DMS 273 treated with DMSO at 0.1 percent for 48 hours (cell line): Measurements from ENCODE around the gene PPIB.

ENCODE experiments used
- DNase-seq: peaks from one replicate; lab custom pipeline; 2025; lab: John Stamatoyannopoulos, UW

PPIB gene

DNA sequence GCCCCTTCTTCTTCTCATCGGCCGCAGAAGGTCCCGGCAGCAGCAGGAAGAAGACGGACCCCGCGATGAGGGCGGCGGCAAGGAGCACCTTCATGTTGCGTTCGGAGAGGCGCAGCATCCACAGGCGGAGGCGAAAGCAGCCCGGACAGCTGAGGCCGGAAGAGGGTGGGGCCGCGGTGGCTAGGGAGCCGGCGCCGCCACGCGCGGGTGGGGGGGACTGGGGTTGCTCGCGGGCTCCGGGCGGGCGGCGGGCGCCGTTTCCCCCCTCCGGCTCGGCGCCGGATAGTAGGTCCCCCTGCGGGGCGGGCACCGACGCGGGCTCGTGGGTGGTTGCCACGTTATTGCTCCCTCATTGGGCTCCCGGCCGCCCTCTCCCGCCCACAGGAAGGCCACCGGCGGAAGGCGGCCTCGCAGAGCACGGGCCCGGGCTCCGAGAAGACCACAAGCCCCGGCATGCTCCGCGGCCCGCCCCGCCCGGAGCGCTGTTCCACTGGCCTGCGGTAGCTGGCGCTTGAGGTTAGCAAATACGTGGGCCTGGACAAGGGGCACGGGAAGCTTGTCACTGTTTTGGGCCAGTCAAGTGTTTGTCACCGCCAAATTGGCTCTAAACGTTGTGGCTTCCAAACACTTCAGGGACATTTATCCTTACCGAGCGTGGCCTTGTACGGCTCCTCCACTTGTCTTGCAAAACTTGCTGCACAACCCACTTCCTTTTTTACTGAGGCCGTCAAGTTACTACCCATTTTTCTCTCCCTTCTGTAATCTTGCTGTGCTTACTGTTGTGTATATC lies at the start of gene PPIB:
Gene PPIB (minus strand): TSS at position 154 of the 790 bp plus-strand sequence. CDS start 36 bp downstream, at position 118.
- peak; percentile 86 for DNase-seq

- no peak for DNase-seq
Measured at GRCh38 chr15:64211696-64212095, 48.9 kb upstream of the PPIB start.

- DNase-seq: no peak
Measured at GRCh38 chr15:64210371-64210770, 47.5 kb upstream of the PPIB start.

DNA sequence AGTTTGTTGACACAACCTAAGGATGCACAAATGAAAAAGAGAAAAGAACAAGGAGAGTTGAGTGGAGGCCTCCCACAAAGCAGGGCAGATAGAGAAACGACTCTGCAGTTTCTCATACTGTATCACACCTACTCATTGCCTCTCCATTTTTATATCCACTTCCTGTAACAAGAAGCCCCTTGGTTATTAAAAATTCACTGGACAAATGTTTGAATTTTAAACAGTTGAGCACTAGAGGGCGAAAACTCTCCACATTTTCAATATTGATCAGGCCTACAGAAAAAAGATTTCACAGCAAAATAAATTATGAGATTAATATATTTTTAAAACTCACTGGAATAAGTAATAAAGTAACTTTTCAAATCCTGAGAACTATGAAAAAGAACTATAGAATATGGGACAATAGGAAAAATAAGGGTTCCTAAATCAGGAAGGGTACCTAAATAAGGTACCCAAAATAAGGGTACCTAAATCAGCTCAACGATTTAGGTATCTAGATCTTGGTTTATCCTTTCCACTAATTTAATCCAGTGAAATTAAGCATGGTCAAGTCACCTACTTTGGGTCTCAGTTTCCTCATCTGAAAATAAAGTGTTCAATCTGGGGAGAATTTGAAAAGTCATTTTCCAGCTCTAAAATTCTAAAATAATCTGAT lies 47.0 kb upstream of the PPIB start:
- DNase-seq: no peak

- DNase-seq: no peak
Measured at GRCh38 chr15:64205202-64205601, 42.4 kb upstream of the PPIB start.

DNA sequence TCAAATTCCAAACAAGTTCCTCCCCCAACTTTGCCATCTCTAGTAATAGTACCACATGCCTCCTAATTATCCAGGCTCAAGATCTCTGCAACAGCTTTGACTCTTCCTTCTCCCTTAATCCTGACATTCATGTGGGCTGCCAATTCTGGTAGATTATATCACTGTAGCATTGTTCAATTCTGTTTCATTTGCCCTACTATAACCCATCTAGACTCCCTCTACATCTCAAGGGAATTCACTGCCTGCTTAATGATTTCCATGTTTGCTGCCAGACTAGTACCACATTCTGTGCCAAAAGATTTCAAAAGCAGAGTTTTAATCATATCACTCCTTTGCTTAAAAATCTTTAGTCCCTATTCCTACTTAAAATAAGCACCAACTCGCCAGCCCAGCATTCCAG lies 34.6 kb upstream of the PPIB start:
- no peak for DNase-seq

- DNase-seq: no peak
Measured at GRCh38 chr15:64193971-64194370, 31.1 kb upstream of the PPIB start.

DNA sequence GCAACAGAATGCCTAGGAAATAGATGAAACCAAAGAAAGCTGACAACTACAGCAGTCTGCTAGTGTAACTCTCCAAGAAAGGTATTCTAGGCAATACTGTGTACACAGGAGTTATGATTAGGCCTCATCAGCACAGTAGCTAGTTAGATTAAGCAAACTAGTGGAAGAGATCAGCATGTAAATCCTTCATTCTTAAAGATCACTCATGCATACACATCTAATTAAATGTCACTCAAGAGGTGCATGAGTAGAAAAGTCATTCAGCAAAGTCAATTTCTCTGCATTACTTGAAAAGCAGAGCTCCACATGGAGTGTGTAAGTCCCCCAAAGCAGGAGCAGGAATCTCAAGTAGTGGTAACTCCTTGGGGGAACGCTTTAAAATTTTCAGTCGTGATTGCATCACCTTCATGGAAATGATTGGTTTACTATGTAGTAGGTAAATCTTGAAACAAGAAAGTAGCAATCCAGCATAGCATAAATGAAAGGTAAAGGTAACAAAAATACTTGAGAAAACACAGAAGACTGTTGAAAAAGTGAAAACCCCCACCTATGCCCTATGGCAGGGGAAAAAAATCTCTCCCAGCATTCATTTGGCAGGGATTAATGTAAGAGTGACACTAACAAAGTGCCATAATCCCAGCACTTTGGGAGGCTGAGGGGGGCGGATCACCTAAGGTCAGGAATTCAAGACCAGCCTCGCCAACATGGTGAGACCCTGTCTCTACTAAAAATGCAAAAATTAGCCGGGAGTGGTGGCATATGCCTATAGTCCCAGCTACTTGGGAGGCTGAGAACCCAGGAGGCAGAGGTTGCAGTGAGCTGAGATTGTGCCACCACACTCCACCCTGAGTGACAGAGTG lies 29.4 kb upstream of the PPIB start:
- no peak for DNase-seq

GRCh38 chr15:64187396-64188191 lies 24.8 kb upstream of the PPIB start:
- no peak for DNase-seq

DNA sequence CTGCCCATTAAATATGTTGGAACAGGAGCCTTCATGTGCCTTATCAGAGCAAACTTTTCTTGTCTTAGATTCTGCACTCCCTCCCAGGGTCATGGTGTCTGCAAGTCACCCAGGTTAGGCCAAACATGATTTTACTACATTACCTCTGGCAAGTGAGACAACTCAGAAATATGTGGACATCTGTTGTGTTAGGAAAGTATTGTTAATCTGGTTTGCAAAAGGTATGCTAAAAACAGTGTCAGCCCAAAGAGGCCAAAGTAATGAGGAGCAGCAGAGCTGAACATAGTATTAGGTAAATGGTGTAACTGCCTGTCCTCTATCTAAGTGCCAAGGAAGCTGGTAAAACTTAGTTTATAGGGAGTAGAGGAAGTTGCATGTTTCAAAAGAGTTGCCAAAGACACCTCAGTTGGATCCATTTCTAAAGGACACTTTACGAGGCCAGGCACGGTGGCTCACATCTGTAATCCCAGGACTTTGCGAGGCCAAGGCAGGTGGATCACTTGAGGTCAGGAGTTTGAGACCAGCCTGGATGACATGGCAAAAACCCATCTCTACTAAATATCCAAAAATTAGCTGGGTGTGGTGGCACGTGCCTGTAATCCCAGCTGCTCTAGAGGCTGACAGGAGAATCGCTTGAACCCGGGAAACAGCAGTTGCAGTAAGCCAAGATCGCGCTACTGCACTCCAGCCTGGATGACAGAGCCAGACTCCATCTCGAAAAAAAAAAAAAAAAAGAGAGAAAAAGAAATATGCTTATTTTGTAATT lies 22.5 kb upstream of the PPIB start:
- no peak for DNase-seq

GRCh38 chr15:64182859-64183370 lies 20.1 kb upstream of the PPIB start:
- DNase-seq: no peak

- no peak for DNase-seq
Measured at GRCh38 chr15:64180235-64180824, 17.5 kb upstream of the PPIB start.

DNA sequence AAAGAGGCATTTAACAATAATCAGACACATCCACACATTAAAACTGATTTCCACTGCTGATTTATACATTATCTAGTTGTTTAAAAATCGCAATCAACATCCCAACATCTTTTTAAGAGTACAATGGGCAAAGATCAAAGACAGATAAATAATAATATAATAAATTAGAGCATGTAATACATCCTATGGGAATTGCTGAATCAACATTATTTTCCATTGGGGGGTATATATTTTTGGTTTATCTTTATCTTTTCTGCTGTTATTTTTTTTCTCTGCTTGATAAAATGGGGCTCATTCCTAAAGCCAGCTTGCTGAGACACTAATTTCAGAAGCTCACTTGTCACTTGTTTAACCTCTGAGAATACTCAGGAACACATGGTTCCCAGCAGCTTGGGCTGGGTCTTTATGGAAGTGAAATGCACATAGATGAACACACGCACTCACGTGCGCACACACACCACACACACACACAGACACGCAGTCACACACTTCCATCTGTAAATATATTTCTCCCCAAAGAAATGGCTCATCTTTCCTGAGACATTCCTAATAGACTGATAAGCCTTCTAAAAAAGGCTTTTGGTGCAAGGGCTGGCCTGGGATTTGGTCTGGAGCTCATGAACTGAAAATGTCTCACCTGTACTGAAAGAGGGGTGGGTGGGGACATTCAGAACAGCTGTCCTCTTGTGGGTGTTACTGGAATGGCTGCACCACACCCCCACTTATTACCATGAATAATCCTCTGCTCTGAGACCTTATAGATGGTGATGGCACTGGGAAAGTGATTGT lies 3.5 kb upstream of the PPIB start:
- DNase-seq: no peak

DNA sequence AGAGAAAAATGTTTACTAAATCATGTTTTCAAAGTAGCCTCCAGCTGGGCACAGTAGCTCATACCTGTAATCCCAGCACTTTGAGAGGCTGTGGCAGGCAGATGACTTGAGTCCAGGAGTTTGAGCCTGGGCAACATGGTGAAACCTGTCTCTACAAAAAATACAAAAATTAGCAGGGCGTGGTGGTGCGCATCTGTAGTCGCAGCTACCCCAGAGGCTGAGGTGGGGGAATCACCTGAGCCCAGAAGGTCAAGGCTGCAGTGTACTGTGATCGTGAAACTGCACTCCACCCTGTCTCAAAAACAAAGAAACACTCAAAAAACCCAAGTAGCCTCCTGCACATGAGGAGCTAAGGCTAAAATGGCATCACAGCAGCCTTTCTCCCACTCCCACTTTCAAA lies 1.6 kb upstream of the PPIB start:
- DNase-seq: no peak

DNA sequence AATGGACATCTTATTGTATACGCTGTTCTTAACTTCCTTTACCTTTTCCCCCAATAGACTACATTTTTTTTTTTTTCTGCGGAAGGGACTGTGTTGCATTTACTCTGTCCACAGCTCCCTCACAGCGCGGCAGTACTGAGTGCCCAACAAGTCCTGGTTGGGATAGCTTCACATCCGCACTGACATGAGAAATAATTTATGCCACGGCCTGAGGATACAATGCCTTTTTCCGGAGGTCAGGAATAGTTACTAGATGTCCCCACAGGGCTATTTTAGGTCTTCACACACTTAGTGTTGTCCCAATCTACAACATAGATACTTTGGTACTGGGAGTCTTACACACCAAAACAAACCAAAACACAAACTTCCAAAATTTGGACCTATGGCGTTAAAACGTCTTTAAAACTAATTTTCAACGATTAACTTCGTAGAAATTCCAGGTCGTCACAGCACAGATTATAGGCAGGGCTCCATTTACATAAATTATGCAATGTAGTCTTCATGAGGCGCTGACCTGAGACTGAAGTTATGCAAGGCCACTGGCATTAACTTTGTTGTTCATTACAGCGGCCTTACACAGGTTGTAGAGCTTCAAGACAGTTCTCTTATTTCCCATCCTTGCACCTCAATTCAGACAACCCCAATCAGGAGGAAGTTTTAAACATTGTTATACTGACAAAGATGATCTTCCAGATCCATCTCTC lies 989 bp upstream of the PPIB start:
- DNase-seq: no peak

DNA sequence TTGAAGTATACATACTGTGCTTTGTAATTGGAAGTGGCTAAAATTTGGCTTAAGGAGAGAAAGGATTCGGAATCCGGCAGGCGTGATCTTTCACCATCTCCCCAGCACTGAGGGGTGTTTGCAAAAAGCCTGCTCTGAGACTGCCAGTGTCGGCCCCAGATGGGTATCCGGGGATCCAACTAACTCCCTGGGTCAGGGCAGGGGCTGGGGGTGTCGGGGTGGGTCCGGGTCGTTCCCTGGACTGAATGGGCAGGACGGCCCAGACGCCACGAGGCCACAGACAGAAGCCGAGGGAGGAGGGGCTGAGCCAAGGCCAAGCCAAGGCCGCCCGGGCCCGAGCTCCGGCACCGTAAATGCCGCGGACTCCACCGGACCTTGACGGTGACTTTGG lies 349 bp downstream of the PPIB start:
- no peak for DNase-seq

- DNase-seq: no peak
Measured at GRCh38 chr15:64161688-64162477, 939 bp downstream of the PPIB start.
